Neural cell (in vitro differentiated cells): ENCODE measurements around the gene HSPB6. TPM values are rescaled to one million over a fixed set of nuclear protein-coding genes. Genes with fewer than 3 reads are reported as not detected.

Experiments
- H2AFZ ChIP-seq: fragments of 200-600, 300-800 bp; sonication (generic), shearing (Covaris generic); 2 replicates; pipeline ENCODE4 v1.6.0; 2014; ENCODE audit warnings: low read depth, mild to moderate bottlenecking, antibody characterized with exemption, low read length, moderate library complexity
- H3F3A ChIP-seq: fragments of 200-600 bp; shearing (Covaris generic); 2 replicates; pipeline ENCODE4 v1.6.1; 2016; ENCODE audit warnings: mild to moderate bottlenecking, moderate library complexity, mixed read lengths, antibody characterized with exemption, low read length; ENCODE audit not compliant: insufficient read depth, poor library complexity, severe bottlenecking
- H3K27ac ChIP-seq: fragments of 200-600, 300-800 bp; sonication (generic), shearing (Covaris generic); 2 replicates; pipeline ENCODE4 v1.5.1; 2014; ENCODE audit warnings: mild to moderate bottlenecking, low read length, moderate library complexity
- H3K27me3 ChIP-seq: fragments of 300-800, 200-600 bp; sonication (generic), shearing (Covaris generic); 2 replicates; pipeline ENCODE4 v1.6.0; 2014; ENCODE audit warnings: mild to moderate bottlenecking, low read depth, low read length, moderate library complexity; ENCODE audit not compliant: insufficient read depth
- H3K36me3 ChIP-seq: fragments of 300-800, 200-600 bp; sonication (generic), shearing (Covaris generic); 2 replicates; pipeline ENCODE4 v1.5.1; 2014; ENCODE audit warnings: mild to moderate bottlenecking, antibody characterized with exemption, low read length, moderate library complexity; ENCODE audit not compliant: insufficient read depth
- H3K4me2 ChIP-seq: fragments of 300-800, 200-600 bp; sonication (generic), shearing (Covaris generic); 2 replicates; pipeline ENCODE4 v1.6.0; 2014; ENCODE audit warnings: mild to moderate bottlenecking, low read length
- H3K4me3 ChIP-seq: fragments of 300-800, 200-600 bp; sonication (generic), shearing (Covaris generic); 2 replicates; pipeline ENCODE4 v1.5.1; 2014; ENCODE audit warnings: mild to moderate bottlenecking, low read length, moderate library complexity
- H3K79me2 ChIP-seq: fragments of 200-600 bp; shearing (Covaris generic); replicated peaks from 2 replicates; pipeline ENCODE4 v1.6.0; 2014; ENCODE audit warnings: mild to moderate bottlenecking, low read length, moderate library complexity; ENCODE audit not compliant: insufficient read depth
- H3K9ac ChIP-seq: fragments of 300-800, 200-600 bp; sonication (generic), shearing (Covaris generic); 2 replicates; pipeline ENCODE4 v1.6.1; 2016; ENCODE audit warnings: mild to moderate bottlenecking, low read length, mixed read lengths
- H3K9me2 ChIP-seq: fragments of 200-600 bp; shearing (Covaris generic); 2 replicates; pipeline ENCODE4 v1.6.1; 2016; ENCODE audit warnings: mild to moderate bottlenecking, low read length, mixed read lengths; ENCODE audit not compliant: insufficient read depth
- H3K9me3 ChIP-seq: fragments of 200-600, 300-800 bp; sonication (generic), shearing (Covaris generic); 2 replicates; pipeline ENCODE4 v1.6.1; 2016; ENCODE audit warnings: mild to moderate bottlenecking, mixed run types, low read length, moderate library complexity, mixed read lengths
- H4K20me1 ChIP-seq: fragments of 200-600 bp; shearing (Covaris generic); 2 replicates; pipeline ENCODE4 v1.6.1; 2016; ENCODE audit warnings: mild to moderate bottlenecking, mixed run types; ENCODE audit not compliant: insufficient read depth
- CTCF ChIP-seq: fragments of 450-650 bp; IDR thresholded peaks from 2 replicates; pipeline ENCODE4 v1.5.1; 2014; ENCODE audit warnings: antibody characterized with exemption, mild to moderate bottlenecking, moderate library complexity; ENCODE audit not compliant: poor library complexity, severe bottlenecking
- EP300 ChIP-seq: fragments of 450-650 bp; conservative IDR thresholded peaks from 2 replicates; pipeline ENCODE4 v1.6.1; 2014; ENCODE audit warnings: antibody characterized with exemption, mild to moderate bottlenecking, moderate library complexity; ENCODE audit not compliant: poor library complexity, severe bottlenecking
- EZH2 ChIP-seq: fragments of 200-600, 300-800 bp; shearing (Covaris generic), sonication (generic); IDR thresholded peaks from 2 replicates; pipeline ENCODE4 v1.6.1; 2014; ENCODE audit warnings: antibody characterized with exemption, low read length, borderline replicate concordance, mild to moderate bottlenecking; ENCODE audit not compliant: insufficient read depth, poor library complexity, severe bottlenecking
- MXI1 ChIP-seq: fragments of 450-650 bp; conservative IDR thresholded peaks from 2 replicates; pipeline ENCODE4 v1.6.1; 2014; ENCODE audit warnings: antibody characterized with exemption, mild to moderate bottlenecking; ENCODE audit not compliant: poor library complexity, severe bottlenecking
- POLR2AphosphoS5 ChIP-seq: IDR thresholded peaks from 2 replicates; pipeline ENCODE4 v1.6.1; 2012
- RAD21 ChIP-seq: fragments of 450-650 bp; conservative IDR thresholded peaks from 2 replicates; pipeline ENCODE4 v1.6.1; 2014; ENCODE audit warnings: antibody characterized with exemption, mild to moderate bottlenecking, moderate library complexity
- REST ChIP-seq: IDR thresholded peaks from 2 replicates; pipeline ENCODE4 v1.6.1; 2012; ENCODE audit warnings: borderline replicate concordance
- SMC3 ChIP-seq: fragments of 450-650 bp; conservative IDR thresholded peaks from 2 replicates; pipeline ENCODE4 v1.6.1; 2014; ENCODE audit warnings: antibody characterized with exemption, mild to moderate bottlenecking, moderate library complexity; ENCODE audit not compliant: poor library complexity
- TAF1 ChIP-seq: IDR thresholded peaks from 2 replicates; pipeline ENCODE4 v1.6.1; 2012; ENCODE audit warnings: low read depth
- polyA plus RNA-seq: library from polyadenylated mRNA; depleted of rRNA; stranded (reverse); fragments of >200 nt; gene quantifications from 2 replicates; pipeline ENCODE4 v1.2.3, GENCODE V29; 2014

HSPB6 gene
- polyA plus RNA-seq, 1 donor from 2014 or later: not detected

DNA sequence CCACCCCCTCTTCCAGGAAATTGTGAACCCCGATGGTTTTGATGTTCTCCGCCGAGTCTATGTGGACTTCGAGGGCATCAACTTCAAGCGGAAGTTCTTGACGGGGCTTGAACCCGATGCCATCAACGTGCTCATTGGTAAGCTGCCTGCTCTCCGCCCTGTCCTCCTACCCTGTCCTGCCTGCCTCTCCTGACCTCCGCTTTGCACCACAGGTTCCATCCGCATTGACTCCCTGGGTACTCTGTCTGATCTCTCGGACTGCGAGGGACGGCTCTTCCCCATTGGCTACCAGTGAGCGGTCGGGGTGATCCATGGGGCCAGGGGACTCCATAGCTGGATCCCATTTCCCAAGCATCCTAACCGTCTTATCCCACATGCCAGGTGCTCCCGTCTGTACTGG is 26.5 kb downstream of the HSPB6 start:
- no peaks in the 10 kb centered on the region for H3K79me2 ChIP-seq
- H3K4me2 ChIP-seq: no peak overlapping the region
- H3F3A ChIP-seq: no peaks in the 10 kb centered on the region
- no peaks in the 10 kb centered on the region for H4K20me1 ChIP-seq
- H3K27ac ChIP-seq: no peak overlapping the region
- no peaks in the 10 kb centered on the region for H3K36me3 ChIP-seq
- H3K4me3 ChIP-seq: no peak overlapping the region
- H3K9me2 ChIP-seq: no peaks in the 10 kb centered on the region
- no peaks in the 10 kb centered on the region for H3K9me3 ChIP-seq
- no peaks in the 10 kb centered on the region for H3K27me3 ChIP-seq
- TF ChIP-seq SMC3 (no peak), MXI1 (no peak), CTCF (no peak), POLR2AphosphoS5 (no peak), RAD21 (no peak), REST (no peak), EZH2 (no peak), EP300 (no peak)
- H2AFZ ChIP-seq: no peak overlapping the region
- no peak overlapping the region for H3K9ac ChIP-seq

- Histone ChIP-seq H3F3A (no peaks in the 10 kb centered on the region), H3K36me3 (no peaks in the 10 kb centered on the region), H3K9ac (no peak overlapping the region), H3K9me2 (no peaks in the 10 kb centered on the region), H2AFZ (no peak overlapping the region), H3K27ac (no peak overlapping the region), H3K4me2 (no peak overlapping the region), H3K27me3 (no peaks in the 10 kb centered on the region), H4K20me1 (no peaks in the 10 kb centered on the region), H3K9me3 (no peaks in the 10 kb centered on the region), H3K79me2 (no peaks in the 10 kb centered on the region), H3K4me3 (no peak overlapping the region)
- no peak for TF ChIP-seq MXI1
- TF ChIP-seq CTCF: no peak
- TF ChIP-seq SMC3: no peak
- TF ChIP-seq TAF1: no peak
- TF ChIP-seq EZH2: no peak
- TF ChIP-seq EP300: no peak
- TF ChIP-seq POLR2AphosphoS5: no peak
- no peak for TF ChIP-seq REST
- TF ChIP-seq RAD21: no peak
Observed at GRCh38 chr19:35729763-35730162, 27.1 kb downstream of the HSPB6 start.
